Muscle of leg (tissue), 11 donors: ENCODE results near the gene DISC1. TPM values are rescaled to one million over a fixed set of nuclear protein-coding genes. Genes with fewer than 3 reads are reported as not detected.
A peak's percentile ranks its signal among the peaks of the same experiment; 100 is the strongest.
"Not testable (repeated sequence)": the region's sequence is repeated elsewhere in the genome, so short reads cannot be mapped to it uniquely, and the experiment has no call there.

ENCODE experiments used
- DNase-seq: peaks from one replicate; pipeline ENCODE4 v3.0.0; 2013
- H3K27ac ChIP-seq: one replicate; pipeline ENCODE4 v1.5.1; 2013; ENCODE audit warnings: mild to moderate bottlenecking, low read length, control low read depth
- H3K27me3 ChIP-seq: one replicate; pipeline ENCODE4 v1.6.1; 2013; ENCODE audit warnings: low read length; ENCODE audit not compliant: control insufficient read depth, insufficient read depth
- H3K36me3 ChIP-seq: one replicate; pipeline ENCODE4 v1.6.1; 2013; ENCODE audit warnings: low read length; ENCODE audit not compliant: control insufficient read depth, insufficient read depth
- H3K4me1 ChIP-seq: one replicate; pipeline ENCODE4 v1.6.1; 2013; ENCODE audit warnings: low read length; ENCODE audit not compliant: control insufficient read depth, insufficient read depth
- H3K4me3 ChIP-seq: one replicate; pipeline ENCODE4 v1.5.1; 2013; ENCODE audit warnings: low read length, control low read depth
- H3K9me3 ChIP-seq: replicated peaks from 2 replicates; pipeline ENCODE4 v1.6.1; 2013; ENCODE audit warnings: low read depth, low read length; ENCODE audit not compliant: control insufficient read depth
- WGBS: methylation state at CpG from one replicate; pipeline ENCODE4 v1.1.5; 2013; ENCODE audit warnings: missing lambda C conversion rate; ENCODE audit not compliant: insufficient coverage; 5-methylcytosine and 5-hydroxymethylcytosine counted together
- polyA plus RNA-seq, 8 donors: library from polyadenylated mRNA; unstranded; fragments of 120-200 nt; gene quantifications; one replicate each; pipeline versions ENCODE4 v1.2.1 to v1.2.3, GENCODE V29; 2013; ENCODE audit warnings: inconsistent platforms in 1 of 8, low replicate concordance in 1 of 8; ENCODE audit not compliant: insufficient read length in 8 of 8, insufficient read depth in 1 of 8
- total RNA-seq: library from RNA; stranded (reverse); fragments of 120-200 nt; gene quantifications from one replicate; pipeline ENCODE4 v1.2.4, GENCODE V29; 2013

The DISC1 gene
- total and polyA plus RNA-seq, 9 donors = 4.5 to 10.7 (median 7.3) TPM

- H3K27me3 ChIP-seq = no peaks in the 10 kb centered on the region
These were observed 264.2 kb downstream of the DISC1 start for GRCh38 chr1:231890791-231891190.

GRCh38 chr1:231893400-231894102 lies 267.0 kb downstream of the DISC1 start:
- no peak overlapping the region for H3K4me3 ChIP-seq
- H3K27ac ChIP-seq = no peak overlapping the region
- no peak for DNase-seq
- no peaks in the 10 kb centered on the region for H3K4me1 ChIP-seq
- H3K9me3 ChIP-seq = no peaks in the 10 kb centered on the region
- H3K27me3 ChIP-seq = no peaks in the 10 kb centered on the region
- H3K36me3 ChIP-seq = no peaks in the 10 kb centered on the region
- WGBS = 100% methylated on average over 3 of the region's 7 CpGs

More at GRCh38 chr1:231890791-231891190, 264.2 kb downstream of the DISC1 start:
- Histone ChIP-seq H3K27ac (no peak overlapping the region), H3K4me3 (no peak overlapping the region), H3K4me1 (no peaks in the 10 kb centered on the region), H3K9me3 (no peaks in the 10 kb centered on the region), H3K36me3 (no peaks in the 10 kb centered on the region)
- no CpG with 5 or more reads among the region's 4 CpGs for WGBS
- DNase-seq = no peak

- H3K27ac ChIP-seq = no peak overlapping the region
- no peak overlapping the region for H3K4me3 ChIP-seq
- no peaks in the 10 kb centered on the region for H3K4me1 ChIP-seq
- no peaks in the 10 kb centered on the region for H3K9me3 ChIP-seq
- WGBS = 98% methylated on average over 3 of the region's 4 CpGs
- DNase-seq = no peak
- H3K27me3 ChIP-seq = no peaks in the 10 kb centered on the region
- H3K36me3 ChIP-seq = no peaks in the 10 kb centered on the region
These were observed 270.2 kb downstream of the DISC1 start for GRCh38 chr1:231896806-231897205.

- H3K27ac ChIP-seq = no peak overlapping the region
- no peaks in the 10 kb centered on the region for H3K27me3 ChIP-seq
- H3K4me3 ChIP-seq = no peak overlapping the region
- no peaks in the 10 kb centered on the region for H3K36me3 ChIP-seq
- no peaks in the 10 kb centered on the region for H3K4me1 ChIP-seq
- DNase-seq = no peak
- WGBS = 92% methylated on average over 2 of the region's 2 CpGs
- peaks cover 7% of the 10 kb centered on the region for H3K9me3 ChIP-seq
These were observed 272.5 kb downstream of the DISC1 start for GRCh38 chr1:231899046-231899445.

GRCh38 chr1:231899713-231900435 lies 273.3 kb downstream of the DISC1 start:
- no peaks in the 10 kb centered on the region for H3K4me1 ChIP-seq
- no peak for DNase-seq
- no peaks in the 10 kb centered on the region for H3K27me3 ChIP-seq
- H3K36me3 ChIP-seq = no peaks in the 10 kb centered on the region
- no peak overlapping the region for H3K27ac ChIP-seq
- WGBS = 33% methylated on average over 3 of the region's 9 CpGs
- H3K9me3 ChIP-seq = peaks cover 11% of the 10 kb centered on the region
- no peak overlapping the region for H3K4me3 ChIP-seq

GRCh38 chr1:231903586-231904081 lies 277.0 kb downstream of the DISC1 start:
- no peak for DNase-seq
- Histone ChIP-seq H3K9me3 (peaks cover 11% of the 10 kb centered on the region), H3K36me3 (no peaks in the 10 kb centered on the region), H3K4me3 (no peak overlapping the region), H3K27ac (no peak overlapping the region), H3K4me1 (no peaks in the 10 kb centered on the region), H3K27me3 (no peaks in the 10 kb centered on the region)
- 97% methylated on average over 4 of the region's 4 CpGs for WGBS

GRCh38 chr1:231907310-231907709 lies 280.7 kb downstream of the DISC1 start:
- peaks cover 11% of the 10 kb centered on the region for H3K9me3 ChIP-seq
- H3K36me3 ChIP-seq, H3K4me1 ChIP-seq, H3K4me3 ChIP-seq, H3K27ac ChIP-seq, H3K27me3 ChIP-seq, DNase-seq: not testable (repeated sequence)
- no CpG with 5 or more reads among the region's 2 CpGs for WGBS

- H3K27ac ChIP-seq = no peak overlapping the region
- WGBS = 89% methylated on average over 7 of the region's 7 CpGs
These were observed 286.9 kb downstream of the DISC1 start for GRCh38 chr1:231913493-231913892.

GRCh38 chr1:231918239-231919015 lies 291.8 kb downstream of the DISC1 start:
- Histone ChIP-seq H3K36me3 (no peaks in the 10 kb centered on the region), H3K4me1 (peaks cover 8% of the 10 kb centered on the region), H3K27me3 (no peaks in the 10 kb centered on the region), H3K27ac (peak overlapping the region; percentile 36), H3K4me3 (no peak overlapping the region), H3K9me3 (no peaks in the 10 kb centered on the region)
- no peak for DNase-seq
- WGBS = 64% methylated on average over 2 of the region's 6 CpGs

More at GRCh38 chr1:231913493-231913892, 286.9 kb downstream of the DISC1 start:
- DNase-seq = no peak
- Histone ChIP-seq H3K9me3 (no peaks in the 10 kb centered on the region), H3K4me1 (no peaks in the 10 kb centered on the region), H3K4me3 (no peak overlapping the region), H3K36me3 (no peaks in the 10 kb centered on the region), H3K27me3 (no peaks in the 10 kb centered on the region)
